ENCODE results near the gene MYL9.

DNA sequence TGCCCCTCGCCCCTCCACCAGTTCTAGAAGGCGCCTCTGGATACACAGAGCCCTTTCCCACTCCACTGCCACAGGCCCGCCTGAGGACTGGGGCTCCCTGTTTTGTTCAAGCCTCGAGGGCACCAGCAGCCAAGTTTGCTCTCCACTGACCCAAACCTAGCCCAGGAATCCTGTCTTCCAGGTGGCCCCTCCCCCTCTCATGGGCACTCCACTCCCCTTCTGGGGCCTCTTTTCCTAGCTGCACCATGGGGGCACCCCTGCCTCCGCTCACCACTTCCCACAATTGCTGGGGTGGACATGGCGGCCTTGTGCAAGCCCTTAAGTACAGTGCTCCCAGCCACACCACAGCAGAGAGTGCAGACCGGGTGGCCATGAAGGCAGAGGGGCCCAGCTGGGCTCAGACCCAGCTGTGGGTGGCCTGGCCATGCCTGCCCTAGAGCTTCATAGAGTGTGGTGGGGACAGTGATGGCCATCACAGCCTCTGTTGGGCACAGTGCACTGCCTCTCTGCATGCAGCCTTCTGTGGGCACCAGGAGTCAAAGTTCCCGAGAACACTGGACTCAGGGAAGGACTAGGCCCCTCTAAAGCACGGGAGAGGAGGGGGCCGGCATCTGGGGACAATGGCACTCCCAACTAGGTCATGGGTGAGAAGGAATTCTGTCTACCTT is 1.3 kb downstream of the MYL9 start:
- TF ChIP-seq POLR2A (IDR thresholded peaks at IDR 0.05), result no peak
- TF ChIP-seq CTCF (IDR thresholded peaks at IDR 0.05), result no peak
